HG03521 (cell line): Measurements from ENCODE around the gene SLC11A1.
A peak's percentile ranks its signal among the peaks of the same experiment; 100 is the strongest.

Source experiments
- ATAC-seq: cut with Tn5 transposase; IDR thresholded peaks from one replicate; pipeline ENCODE4 v1.9.1; 2021; ENCODE audit warnings: mild to moderate bottlenecking, moderate library complexity; ENCODE audit not compliant: unreplicated experiment

SLC11A1 gene

GRCh38 chr2:218392891-218393462 lies 10.9 kb downstream of the SLC11A1 start:
- ATAC-seq: no peak

GRCh38 chr2:218393750-218394290 lies 11.7 kb downstream of the SLC11A1 start:
- no peak for ATAC-seq

GRCh38 chr2:218394298-218395089 lies 12.4 kb downstream of the SLC11A1 start:
- ATAC-seq: no peak

GRCh38 chr2:218395090-218395444 lies 13.0 kb downstream of the SLC11A1 start:
- ATAC-seq: no peak

- no peak for ATAC-seq
Measured at GRCh38 chr2:218395456-218395825, 13.4 kb downstream of the SLC11A1 start.

GRCh38 chr2:218395826-218396687 lies 14.0 kb downstream of the SLC11A1 start:
- peak; percentile 44 for ATAC-seq

GRCh38 chr2:218396688-218397462 lies 14.8 kb downstream of the SLC11A1 start:
- ATAC-seq: no peak

GRCh38 chr2:218397463-218397819 lies 15.4 kb downstream of the SLC11A1 start:
- no peak for ATAC-seq

GRCh38 chr2:218397820-218398436 lies 15.9 kb downstream of the SLC11A1 start:
- no peak for ATAC-seq

- peak; percentile 15 for ATAC-seq
Measured at GRCh38 chr2:218398437-218399390, 16.6 kb downstream of the SLC11A1 start.

- peak; percentile 42 for ATAC-seq
Measured at GRCh38 chr2:218399391-218400166, 17.5 kb downstream of the SLC11A1 start, which contains the start of gene CTDSP1. Gene CTDSP1, plus strand, starts transcription at chr2:218399868. Its CDS starts 223 bp downstream, at chr2:218400091.

- ATAC-seq: no peak
Measured at GRCh38 chr2:218400167-218400929, 18.3 kb downstream of the SLC11A1 start.

GRCh38 chr2:218400930-218401881 lies 19.1 kb downstream of the SLC11A1 start:
- ATAC-seq: no peak

- no peak for ATAC-seq
Measured at GRCh38 chr2:218401890-218402289, 19.8 kb downstream of the SLC11A1 start.

- no peak for ATAC-seq
Measured at GRCh38 chr2:218402491-218402901, 20.4 kb downstream of the SLC11A1 start.

GRCh38 chr2:218402911-218403411 lies 20.9 kb downstream of the SLC11A1 start:
- no peak for ATAC-seq
